ENCODE measurements around the gene BNC2. TPM values are rescaled to one million over a fixed set of nuclear protein-coding genes. Genes with fewer than 3 reads are reported as not detected.
"Not testable (repeated sequence)": the region's sequence is repeated elsewhere in the genome, so short reads cannot be mapped to it uniquely, and the experiment has no call there.

Gene BNC2
- total RNA-seq, 1 donor from 2014 or later, result 25.8 TPM

GRCh38 chr9:16542290-16542689, 328.2 kb downstream of the BNC2 start:
- DNase-seq, result no peak

GRCh38 chr9:16540743-16541613, 329.5 kb downstream of the BNC2 start:
- peak; percentile 51 for DNase-seq

- DNase-seq, result not testable (repeated sequence)
Measured at GRCh38 chr9:16539626-16540025, 330.8 kb downstream of the BNC2 start.

- DNase-seq, result no peak
Measured at GRCh38 chr9:16535555-16535954, 334.9 kb downstream of the BNC2 start.

- DNase-seq, result no peak
Measured at GRCh38 chr9:16532681-16533450, 337.6 kb downstream of the BNC2 start.

- DNase-seq, result no peak
Measured at GRCh38 chr9:16532272-16532671, 338.2 kb downstream of the BNC2 start.

- DNase-seq, result peak; percentile 32
Measured at GRCh38 chr9:16530669-16531642, 339.5 kb downstream of the BNC2 start.

- no peak for DNase-seq
Measured at GRCh38 chr9:16527573-16527972, 342.9 kb downstream of the BNC2 start.

- no peak for DNase-seq
Measured at GRCh38 chr9:16526380-16526779, 344.1 kb downstream of the BNC2 start.

- DNase-seq, result no peak
Measured at GRCh38 chr9:16524823-16525222, 345.6 kb downstream of the BNC2 start.

GRCh38 chr9:16524078-16524477, 346.4 kb downstream of the BNC2 start:
- no peak for DNase-seq

GRCh38 chr9:16521868-16522411, 348.5 kb downstream of the BNC2 start:
- peak; percentile 81 for DNase-seq

GRCh38 chr9:16519001-16519400, 351.5 kb downstream of the BNC2 start:
- DNase-seq, result no peak

GRCh38 chr9:16516891-16517290, 353.6 kb downstream of the BNC2 start:
- DNase-seq, result no peak

- peak; percentile 69 for DNase-seq
Measured at GRCh38 chr9:16515879-16516301, 354.6 kb downstream of the BNC2 start.

- peak; percentile 59 for DNase-seq
Measured at GRCh38 chr9:16515207-16515606, 355.3 kb downstream of the BNC2 start.

- no peak for DNase-seq
Measured at GRCh38 chr9:16514131-16514530, 356.3 kb downstream of the BNC2 start.

GRCh38 chr9:16512281-16512680, 358.2 kb downstream of the BNC2 start:
- DNase-seq, result no peak

GRCh38 chr9:16510482-16510881, 360.0 kb downstream of the BNC2 start:
- DNase-seq, result no peak

GRCh38 chr9:16509997-16510396, 360.5 kb downstream of the BNC2 start:
- DNase-seq, result no peak

GRCh38 chr9:16505199-16505598, 365.3 kb downstream of the BNC2 start:
- no peak for DNase-seq

GRCh38 chr9:16501726-16502125, 368.7 kb downstream of the BNC2 start:
- DNase-seq, result no peak
